ENCODE results near the gene MLC1. TPM values are rescaled to one million over a fixed set of nuclear protein-coding genes. Genes with fewer than 3 reads are reported as not detected.

The MLC1 gene
- total RNA-seq, 1 donor = under 0.01 TPM

- Histone ChIP-seq H3K9me3 (ENCODE audit: low read depth, low read length) (no peaks in the 10 kb centered on the region), H3K36me3 (ENCODE audit: insufficient read depth, low read length) (no peaks in the 10 kb centered on the region), H3K27me3 (ENCODE audit: insufficient read depth, low read length) (peaks cover 20% of the 10 kb centered on the region), H3K79me2 (ENCODE audit: insufficient read depth, low read length) (no peaks in the 10 kb centered on the region), H3K4me1 (ENCODE audit: insufficient read depth, low read length) (no peaks in the 10 kb centered on the region), H2AFZ (ENCODE audit: low read length) (no peak overlapping the region), H4K20me1 (ENCODE audit: insufficient read depth, low read length) (no peaks in the 10 kb centered on the region), H3K27ac (ENCODE audit: low read depth, low read length) (no peak overlapping the region), H3K4me3 (ENCODE audit: insufficient read depth, low read length) (no peak overlapping the region), H3K4me2 (ENCODE audit: insufficient read depth, low read length) (no peak overlapping the region)
- TF ChIP-seq, protein P1, sequence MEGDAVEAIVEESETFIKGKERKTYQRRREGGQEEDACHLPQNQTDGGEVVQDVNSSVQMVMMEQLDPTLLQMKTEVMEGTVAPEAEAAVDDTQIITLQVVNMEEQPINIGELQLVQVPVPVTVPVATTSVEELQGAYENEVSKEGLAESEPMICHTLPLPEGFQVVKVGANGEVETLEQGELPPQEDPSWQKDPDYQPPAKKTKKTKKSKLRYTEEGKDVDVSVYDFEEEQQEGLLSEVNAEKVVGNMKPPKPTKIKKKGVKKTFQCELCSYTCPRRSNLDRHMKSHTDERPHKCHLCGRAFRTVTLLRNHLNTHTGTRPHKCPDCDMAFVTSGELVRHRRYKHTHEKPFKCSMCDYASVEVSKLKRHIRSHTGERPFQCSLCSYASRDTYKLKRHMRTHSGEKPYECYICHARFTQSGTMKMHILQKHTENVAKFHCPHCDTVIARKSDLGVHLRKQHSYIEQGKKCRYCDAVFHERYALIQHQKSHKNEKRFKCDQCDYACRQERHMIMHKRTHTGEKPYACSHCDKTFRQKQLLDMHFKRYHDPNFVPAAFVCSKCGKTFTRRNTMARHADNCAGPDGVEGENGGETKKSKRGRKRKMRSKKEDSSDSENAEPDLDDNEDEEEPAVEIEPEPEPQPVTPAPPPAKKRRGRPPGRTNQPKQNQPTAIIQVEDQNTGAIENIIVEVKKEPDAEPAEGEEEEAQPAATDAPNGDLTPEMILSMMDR (IDR thresholded peaks at IDR 0.05; ENCODE audit: extremely low read depth, low read depth, low read length) = no peak
- no peak for DNase-seq (ENCODE audit: insufficient read length, low spot score, missing footprints)
Measured at GRCh38 chr22:50022171-50022819, 62.9 kb downstream of the MLC1 start.

GRCh38 chr22:50020606-50021005 is 64.6 kb downstream of the MLC1 start:
- H3K4me2 ChIP-seq (ENCODE audit: insufficient read depth, low read length) = no peak overlapping the region
- H3K9me3 ChIP-seq (ENCODE audit: low read depth, low read length) = no peaks in the 10 kb centered on the region
- H3K27me3 ChIP-seq (ENCODE audit: insufficient read depth, low read length) = peaks cover 17% of the 10 kb centered on the region
- TF ChIP-seq, protein P1 (IDR thresholded peaks at IDR 0.05; ENCODE audit: extremely low read depth, low read depth, low read length) = no peak
- H3K36me3 ChIP-seq (ENCODE audit: insufficient read depth, low read length) = no peaks in the 10 kb centered on the region
- H3K79me2 ChIP-seq (ENCODE audit: insufficient read depth, low read length) = no peaks in the 10 kb centered on the region
- H3K4me3 ChIP-seq (ENCODE audit: insufficient read depth, low read length) = no peak overlapping the region
- no peak overlapping the region for H2AFZ ChIP-seq (ENCODE audit: low read length)
- DNase-seq (ENCODE audit: insufficient read length, low spot score, missing footprints) = peak; percentile 1
- H3K27ac ChIP-seq (ENCODE audit: low read depth, low read length) = no peak overlapping the region
- H4K20me1 ChIP-seq (ENCODE audit: insufficient read depth, low read length) = no peaks in the 10 kb centered on the region
- H3K4me1 ChIP-seq (ENCODE audit: insufficient read depth, low read length) = no peaks in the 10 kb centered on the region

GRCh38 chr22:50019316-50019715 is 65.9 kb downstream of the MLC1 start:
- Histone ChIP-seq H3K4me2 (ENCODE audit: insufficient read depth, low read length) (no peak overlapping the region), H3K4me1 (ENCODE audit: insufficient read depth, low read length) (no peaks in the 10 kb centered on the region), H3K27ac (ENCODE audit: low read depth, low read length) (no peak overlapping the region), H3K36me3 (ENCODE audit: insufficient read depth, low read length) (no peaks in the 10 kb centered on the region), H2AFZ (ENCODE audit: low read length) (no peak overlapping the region), H3K79me2 (ENCODE audit: insufficient read depth, low read length) (no peaks in the 10 kb centered on the region), H4K20me1 (ENCODE audit: insufficient read depth, low read length) (no peaks in the 10 kb centered on the region), H3K27me3 (ENCODE audit: insufficient read depth, low read length) (peaks cover 15% of the 10 kb centered on the region), H3K9me3 (ENCODE audit: low read depth, low read length) (no peaks in the 10 kb centered on the region), H3K4me3 (ENCODE audit: insufficient read depth, low read length) (no peak overlapping the region)
- peak; percentile 21 for DNase-seq (ENCODE audit: insufficient read length, low spot score, missing footprints)
- TF ChIP-seq, protein P1 (IDR thresholded peaks at IDR 0.05; ENCODE audit: extremely low read depth, low read depth, low read length) = no peak

DNA sequence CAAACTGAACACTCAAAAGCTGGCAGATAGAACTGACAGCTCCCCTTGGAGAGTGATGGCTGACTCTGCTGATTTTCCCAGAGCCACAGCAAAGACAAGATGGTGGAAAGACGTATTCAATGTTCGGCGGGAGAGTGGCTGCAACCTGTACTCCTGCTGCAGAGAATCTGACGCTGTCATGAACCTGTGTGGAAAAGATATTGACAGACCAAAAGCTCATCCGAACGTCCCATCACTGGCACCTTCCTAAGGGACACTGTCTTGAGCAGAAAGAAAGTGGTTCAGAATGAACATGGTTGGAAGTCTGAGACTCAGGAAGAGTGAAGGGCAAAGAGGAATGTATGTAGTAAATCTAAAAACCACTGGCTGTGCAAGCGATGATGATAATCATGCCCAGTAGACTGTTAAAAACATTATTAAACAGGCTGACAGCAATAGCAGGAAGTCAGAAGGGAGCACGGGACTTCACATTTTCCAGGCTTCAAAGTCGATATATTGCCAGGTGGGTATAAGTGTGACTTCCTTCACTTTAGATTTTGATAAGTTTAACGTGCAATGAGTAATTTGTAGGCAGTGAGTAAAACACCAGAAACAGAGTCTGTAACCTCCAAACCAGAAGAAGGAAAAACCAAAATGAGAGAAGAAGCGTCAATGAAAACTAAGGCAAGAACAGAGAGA is 66.5 kb downstream of the MLC1 start:
- DNase-seq (ENCODE audit: insufficient read length, low spot score, missing footprints) = peak; percentile 57
- TF ChIP-seq, protein P1 (IDR thresholded peaks at IDR 0.05; ENCODE audit: extremely low read depth, low read depth, low read length) = no peak
- Histone ChIP-seq H3K4me3 (ENCODE audit: insufficient read depth, low read length) (no peak overlapping the region), H3K27me3 (ENCODE audit: insufficient read depth, low read length) (peaks cover 19% of the 10 kb centered on the region), H3K79me2 (ENCODE audit: insufficient read depth, low read length) (no peaks in the 10 kb centered on the region), H2AFZ (ENCODE audit: low read length) (no peak overlapping the region), H3K27ac (ENCODE audit: low read depth, low read length) (no peak overlapping the region), H4K20me1 (ENCODE audit: insufficient read depth, low read length) (no peaks in the 10 kb centered on the region), H3K4me1 (ENCODE audit: insufficient read depth, low read length) (no peaks in the 10 kb centered on the region), H3K9me3 (ENCODE audit: low read depth, low read length) (no peaks in the 10 kb centered on the region), H3K36me3 (ENCODE audit: insufficient read depth, low read length) (no peaks in the 10 kb centered on the region), H3K4me2 (ENCODE audit: insufficient read depth, low read length) (no peak overlapping the region)

Measured in osteoblast (primary cell).